Prostate gland (tissue), 2 donors: ENCODE results near the gene FAIM.

Experiments
- CTCF ChIP-seq, 4 experiments: fragments of 200-600 bp in 2 of 4; fragments of 450-650 bp in 2 of 4; sonication (generic) in 2 of 4; IDR thresholded peaks; 1 replicate in 3 of 4; 2 replicates in 1 of 4; pipeline ENCODE4 v1.5.1; 2016 to 2019; ENCODE audit warnings: antibody characterized with exemption in 4 of 4, mild to moderate bottlenecking in 2 of 4, moderate library complexity in 2 of 4
- POLR2A ChIP-seq: fragments of 450-650 bp; IDR thresholded peaks from one replicate; pipeline ENCODE4 v1.6.1; 2016; ENCODE audit warnings: antibody characterized with exemption, mild to moderate bottlenecking
- POLR2AphosphoS5 ChIP-seq: sonication (generic); formaldehyde crosslinking; IDR thresholded peaks from one replicate; pipeline ENCODE4 v1.6.1; 2017; ENCODE audit warnings: antibody characterized with exemption

DNA sequence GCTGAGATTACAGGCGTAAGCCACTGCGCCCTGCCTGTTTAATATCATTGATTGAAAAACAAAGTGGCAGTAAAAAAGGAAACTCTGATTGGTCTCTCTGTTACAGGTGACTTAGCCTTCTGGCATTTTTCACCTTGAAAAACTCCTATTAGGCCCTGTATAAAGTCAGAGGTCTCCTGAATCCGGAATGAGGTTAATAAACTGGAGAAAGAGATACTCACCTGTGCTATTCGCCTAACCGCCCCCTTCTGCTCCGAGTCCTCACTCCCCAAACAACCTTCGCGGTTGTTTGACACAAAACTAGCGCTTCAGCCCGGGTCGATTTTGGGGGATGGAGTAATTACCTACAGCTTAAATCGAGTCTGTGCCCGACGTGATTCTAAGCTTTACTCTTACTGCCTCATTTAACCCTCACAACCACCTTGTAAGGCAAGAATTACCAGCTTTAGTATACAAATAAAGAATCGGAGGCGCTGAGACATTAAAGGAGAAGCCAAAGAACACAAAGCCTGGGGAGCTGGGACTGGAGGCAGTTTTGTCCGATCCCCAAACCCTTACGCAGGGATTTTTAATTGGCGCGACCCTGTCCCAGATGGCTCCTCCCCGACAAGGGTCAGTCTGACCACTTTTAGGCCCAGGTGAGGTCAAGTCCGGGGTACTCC, 15.0 kb upstream of the FAIM start:
- no peak for TF ChIP-seq CTCF (IDR thresholded peaks at IDR 0.05)
- TF ChIP-seq POLR2A = no peak
- TF ChIP-seq POLR2AphosphoS5 = no peak
